Spleen (tissue), 7 donors: Measurements from ENCODE around the gene CEP76.

ENCODE experiments used
- POLR2A ChIP-seq, 3 donors: fragments of 450-650 bp; IDR thresholded peaks; one replicate each; pipeline ENCODE4 v1.5.1; 2017; ENCODE audit warnings: antibody characterized with exemption in 3 of 3, mild to moderate bottlenecking in 1 of 3
- POLR2AphosphoS5 ChIP-seq, 3 donors: sonication (generic); formaldehyde crosslinking; IDR thresholded peaks; one replicate each; pipeline ENCODE4 v1.5.1; 2017; ENCODE audit warnings: antibody characterized with exemption in 3 of 3
- TF ChIP-seq, protein P1 (sequence below), 11 experiments: fragments of 200-600 bp in 7 of 11; fragments of 450-650 bp in 4 of 11; sonication (generic) in 4 of 11; IDR thresholded peaks in 8 of 11; conservative IDR thresholded peaks in 3 of 11; 1 replicate in 7 of 11; 2 replicates in 4 of 11; pipeline versions ENCODE4 v1.4.0 to v1.8.0; 2016 to 2021; ENCODE audit warnings: antibody characterized with exemption in 11 of 11, inconsistent platforms in 4 of 11, mild to moderate bottlenecking in 1 of 11
- donor health status: DM: no; HTN: no; CAD: no; lungs with moderate emphysema.
- donor health status: DM: no; HTN: no; CAD: no.
- donor health status: DM: no; HTN: no; CAD: no.

GRCh38 chr18:12750715-12751502 lies 48.4 kb upstream of the CEP76 start:
- TF ChIP-seq, protein P1, sequence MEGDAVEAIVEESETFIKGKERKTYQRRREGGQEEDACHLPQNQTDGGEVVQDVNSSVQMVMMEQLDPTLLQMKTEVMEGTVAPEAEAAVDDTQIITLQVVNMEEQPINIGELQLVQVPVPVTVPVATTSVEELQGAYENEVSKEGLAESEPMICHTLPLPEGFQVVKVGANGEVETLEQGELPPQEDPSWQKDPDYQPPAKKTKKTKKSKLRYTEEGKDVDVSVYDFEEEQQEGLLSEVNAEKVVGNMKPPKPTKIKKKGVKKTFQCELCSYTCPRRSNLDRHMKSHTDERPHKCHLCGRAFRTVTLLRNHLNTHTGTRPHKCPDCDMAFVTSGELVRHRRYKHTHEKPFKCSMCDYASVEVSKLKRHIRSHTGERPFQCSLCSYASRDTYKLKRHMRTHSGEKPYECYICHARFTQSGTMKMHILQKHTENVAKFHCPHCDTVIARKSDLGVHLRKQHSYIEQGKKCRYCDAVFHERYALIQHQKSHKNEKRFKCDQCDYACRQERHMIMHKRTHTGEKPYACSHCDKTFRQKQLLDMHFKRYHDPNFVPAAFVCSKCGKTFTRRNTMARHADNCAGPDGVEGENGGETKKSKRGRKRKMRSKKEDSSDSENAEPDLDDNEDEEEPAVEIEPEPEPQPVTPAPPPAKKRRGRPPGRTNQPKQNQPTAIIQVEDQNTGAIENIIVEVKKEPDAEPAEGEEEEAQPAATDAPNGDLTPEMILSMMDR (IDR thresholded peaks at IDR 0.05 in 8 of 11, conservative IDR thresholded peaks at IDR 0.05 in 3 of 11): no peak
- TF ChIP-seq POLR2A (IDR thresholded peaks at IDR 0.05) (no peak), POLR2AphosphoS5 (IDR thresholded peaks at IDR 0.05) (no peak)
